SJCRH30 (cell line): Measurements from ENCODE around the gene IPO4. TPM values are rescaled to one million over a fixed set of nuclear protein-coding genes. Genes with fewer than 3 reads are reported as not detected.

Experiments used
- DNase-seq, 2 experiments: peaks; one replicate each; pipeline ENCODE4 v3.0.0-alpha.2; 2015 to 2020
- H3K27ac ChIP-seq: fragments of 250-450 bp; sonication (Bioruptor Pico); 2 replicates; pipeline ENCODE4 v1.5.1; 2020; ENCODE audit warnings: mild to moderate bottlenecking, moderate library complexity
- H3K27me3 ChIP-seq: fragments of 250-450 bp; sonication (Bioruptor Pico); 2 replicates; pipeline ENCODE4 v1.5.1; 2020; ENCODE audit warnings: mild to moderate bottlenecking, moderate library complexity
- H3K36me3 ChIP-seq: fragments of 250-450 bp; sonication (Bioruptor Pico); 2 replicates; pipeline ENCODE4 v1.5.1; 2020; ENCODE audit warnings: mild to moderate bottlenecking, moderate library complexity
- H3K4me1 ChIP-seq: fragments of 250-450 bp; sonication (Bioruptor Pico); 2 replicates; pipeline ENCODE4 v1.5.1; 2020; ENCODE audit warnings: mild to moderate bottlenecking, moderate library complexity
- H3K4me3 ChIP-seq: fragments of 250-450 bp; sonication (Bioruptor Pico); 2 replicates; pipeline ENCODE4 v1.5.1; 2020; ENCODE audit warnings: mild to moderate bottlenecking, moderate library complexity
- H3K9me3 ChIP-seq: fragments of 250-450 bp; sonication (Bioruptor Pico); replicated peaks from 2 replicates; pipeline ENCODE4 v1.5.1; 2020; ENCODE audit warnings: mild to moderate bottlenecking, moderate library complexity
- total RNA-seq: library from RNA; depleted of rRNA; stranded (reverse); fragments of >200 nt; shearing (Covaris generic); gene quantifications from 2 replicates; pipeline ENCODE4 v1.2.3, GENCODE V29; 2014

Gene IPO4
- total RNA-seq, 1 experiment from 2014 or later = 60.0 TPM

DNA sequence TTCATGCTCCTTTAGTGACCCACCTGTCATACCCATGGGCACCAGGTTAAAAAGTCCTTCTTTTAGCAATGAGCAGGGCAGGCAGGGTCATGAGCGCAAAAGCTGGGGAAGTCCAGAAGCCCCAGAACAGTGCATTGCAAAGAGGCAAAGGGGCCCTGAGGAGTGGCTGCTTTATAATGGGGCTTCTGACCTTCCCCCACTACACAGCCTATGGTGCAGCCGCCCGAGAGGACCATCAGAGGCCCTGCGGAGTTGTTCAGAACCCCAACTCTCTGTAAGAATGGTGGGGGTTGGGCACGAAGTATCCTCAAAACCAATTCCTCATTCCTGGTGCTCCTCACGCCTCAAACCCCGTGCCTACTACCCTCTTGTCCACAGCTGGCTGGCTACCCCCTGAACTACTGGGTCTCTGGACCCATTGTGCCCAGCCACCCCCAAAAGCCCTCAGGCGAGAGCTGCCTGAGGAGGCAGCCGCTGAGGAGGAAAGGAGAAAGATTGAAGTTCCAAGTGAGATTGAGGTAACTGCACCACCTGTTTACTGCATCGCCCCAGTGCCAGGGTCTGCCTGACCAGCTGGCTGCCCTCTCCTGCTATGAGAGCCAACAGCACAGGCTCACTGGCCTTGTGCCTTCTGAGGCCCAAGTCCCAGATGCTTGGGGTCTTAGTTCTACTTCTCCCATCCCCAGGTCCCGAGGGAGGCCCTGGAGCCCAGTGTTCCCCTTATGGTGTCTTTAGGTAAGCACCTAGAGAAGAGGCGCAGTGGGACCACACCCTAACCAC lies 10.0 kb downstream of the IPO4 start:
- peaks cover 31% of the 10 kb centered on the region for H3K36me3 ChIP-seq

DNA sequence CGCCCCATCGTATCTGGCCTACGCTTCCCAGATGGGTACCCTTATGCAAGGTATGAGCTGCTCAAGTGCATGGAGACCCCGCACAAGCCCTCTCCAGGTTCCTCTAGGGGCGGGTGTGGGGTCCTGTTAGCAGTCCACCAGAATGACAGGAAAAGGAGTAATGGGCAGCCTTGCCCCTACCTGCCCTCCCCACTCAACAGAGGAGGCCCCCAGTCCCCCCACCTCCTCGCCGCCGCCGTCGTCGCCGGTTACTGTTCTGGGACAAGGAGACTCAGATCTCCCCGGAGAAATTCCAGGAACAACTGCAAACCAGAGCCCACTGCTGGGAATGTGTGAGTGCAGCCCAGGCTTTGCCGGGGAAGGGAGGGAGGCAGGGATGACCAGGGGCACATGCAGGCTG lies 10.7 kb downstream of the IPO4 start:
- H3K36me3 ChIP-seq = peaks cover 24% of the 10 kb centered on the region
- DNase-seq = no peak
- no peaks in the 10 kb centered on the region for H3K9me3 ChIP-seq
- no peak overlapping the region for H3K27ac ChIP-seq
- no peak overlapping the region for H3K4me3 ChIP-seq
- no peaks in the 10 kb centered on the region for H3K4me1 ChIP-seq
- H3K27me3 ChIP-seq = no peaks in the 10 kb centered on the region

More for the DNA sequence above, 10.0 kb downstream of the IPO4 start:
- Histone ChIP-seq H3K4me3 (no peak overlapping the region), H3K27me3 (no peaks in the 10 kb centered on the region), H3K27ac (no peak overlapping the region), H3K9me3 (no peaks in the 10 kb centered on the region), H3K4me1 (no peaks in the 10 kb centered on the region)
- DNase-seq = no peak

DNA sequence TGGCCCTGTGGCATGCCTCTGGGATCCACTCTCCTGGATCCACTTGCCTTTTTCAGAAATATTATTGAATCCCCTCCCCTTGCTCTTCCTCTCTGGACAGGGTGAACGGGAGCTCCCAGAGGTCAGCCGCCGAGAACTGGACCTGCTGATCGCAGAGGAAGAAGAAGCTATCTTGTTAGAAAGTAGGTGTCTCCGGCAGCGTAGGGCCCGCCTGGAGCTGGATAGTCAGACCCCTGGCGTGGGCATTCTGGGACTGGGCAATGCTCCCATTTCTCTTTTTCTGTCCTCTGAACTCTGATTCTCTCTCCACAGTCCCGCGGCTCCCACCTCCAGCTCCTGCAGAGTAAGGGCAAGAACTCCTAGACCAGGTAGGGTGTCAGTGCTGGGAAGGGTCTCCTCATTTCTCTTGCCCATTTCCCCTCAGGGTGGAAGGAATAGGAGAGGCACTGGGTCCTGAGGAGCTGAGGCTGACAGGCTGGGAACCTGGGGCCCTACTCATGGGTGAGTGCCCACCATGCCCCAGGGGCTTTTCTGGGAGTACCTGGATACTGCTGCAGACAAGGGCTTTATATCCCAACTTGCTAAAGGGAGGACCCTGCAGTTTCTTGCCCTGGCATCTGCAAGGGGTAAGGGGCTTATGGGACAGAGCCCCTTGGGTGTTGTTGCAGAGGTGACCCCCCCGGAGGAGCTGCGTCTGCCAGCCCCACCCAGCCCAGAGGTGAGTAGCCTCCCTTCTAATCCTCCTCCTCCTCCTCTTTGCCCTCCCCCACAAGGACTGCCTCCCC lies 11.4 kb downstream of the IPO4 start:
- H3K27me3 ChIP-seq = no peaks in the 10 kb centered on the region
- peaks cover 23% of the 10 kb centered on the region for H3K36me3 ChIP-seq
- DNase-seq = no peak
- no peaks in the 10 kb centered on the region for H3K4me1 ChIP-seq
- H3K4me3 ChIP-seq = no peak overlapping the region
- H3K27ac ChIP-seq = no peak overlapping the region
- H3K9me3 ChIP-seq = no peaks in the 10 kb centered on the region

DNA sequence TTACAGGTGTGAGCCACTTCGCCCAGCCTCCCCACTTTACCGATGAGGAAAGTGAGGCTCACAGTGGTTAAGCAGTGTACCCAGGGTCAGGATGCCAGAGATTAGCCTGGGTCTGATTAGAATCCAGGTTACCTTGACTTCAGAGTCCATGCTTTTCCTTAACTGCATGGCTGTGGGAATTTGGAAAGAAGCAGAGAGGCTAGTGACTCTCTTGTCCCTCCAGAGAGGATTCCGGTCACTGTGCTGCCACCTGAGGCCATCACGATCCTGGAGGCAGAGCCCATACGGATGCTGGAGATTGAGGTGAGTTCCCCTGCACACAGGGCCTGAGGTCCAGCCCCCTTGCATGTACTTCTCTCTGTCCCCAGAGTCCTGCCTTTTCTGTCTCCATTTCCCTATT lies 12.0 kb downstream of the IPO4 start:
- Histone ChIP-seq H3K27ac (no peak overlapping the region), H3K4me3 (no peak overlapping the region), H3K4me1 (no peaks in the 10 kb centered on the region), H3K27me3 (no peaks in the 10 kb centered on the region), H3K36me3 (peaks cover 23% of the 10 kb centered on the region), H3K9me3 (no peaks in the 10 kb centered on the region)
- no peak for DNase-seq

DNA sequence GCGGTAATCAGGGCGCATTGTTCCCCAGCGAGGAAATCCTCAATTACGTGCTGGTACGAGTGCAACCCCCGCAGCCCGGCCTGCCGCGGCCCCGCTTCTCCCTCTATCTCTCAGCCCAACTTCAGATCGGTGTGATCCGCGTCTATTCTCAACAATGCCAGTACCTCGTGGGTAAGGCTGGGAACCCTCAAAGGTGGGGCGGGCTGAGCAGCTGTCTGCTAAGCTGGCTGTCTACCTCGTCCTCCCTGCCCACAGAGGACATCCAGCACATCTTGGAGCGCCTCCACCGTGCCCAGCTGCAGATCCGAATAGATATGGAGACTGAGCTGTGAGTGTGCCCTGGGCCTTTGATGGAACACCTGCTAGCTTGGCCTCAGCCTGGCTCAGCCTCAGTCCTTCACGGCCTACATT lies 15.7 kb downstream of the IPO4 start:
- Histone ChIP-seq H3K36me3 (no peaks in the 10 kb centered on the region; the same call in 1 of the 2 replicates), H3K27me3 (no peaks in the 10 kb centered on the region), H3K9me3 (no peaks in the 10 kb centered on the region), H3K27ac (no peak overlapping the region), H3K4me3 (no peak overlapping the region), H3K4me1 (no peaks in the 10 kb centered on the region)
- no peak for DNase-seq

GRCh38 chr14:24172261-24172860 lies 16.3 kb downstream of the IPO4 start:
- H3K27me3 ChIP-seq = no peaks in the 10 kb centered on the region
- no peaks in the 10 kb centered on the region for H3K9me3 ChIP-seq
- no peaks in the 10 kb centered on the region; the same call in 1 of the 2 replicates for H3K36me3 ChIP-seq
- H3K27ac ChIP-seq = no peak overlapping the region
- H3K4me1 ChIP-seq = no peaks in the 10 kb centered on the region
- H3K4me3 ChIP-seq = no peak overlapping the region
- no peak for DNase-seq

GRCh38 chr14:24171422-24172260 lies 17.0 kb downstream of the IPO4 start, which contains the start of gene REC8:
Gene REC8, plus strand, starts transcription at chr14:24172080. Its CDS starts 473 bp downstream, at chr14:24172553.
- H3K4me3 ChIP-seq = no peak within 1 kb of the TSS
- H3K27ac ChIP-seq = no peak within 1 kb of the TSS
- no peaks in the 10 kb centered on the region for H3K36me3 ChIP-seq
- DNase-seq = no peak
- no peaks in the 10 kb centered on the region for H3K4me1 ChIP-seq
- no peaks in the 10 kb centered on the region for H3K27me3 ChIP-seq
- no peaks in the 10 kb centered on the region for H3K9me3 ChIP-seq

- peaks cover 2% of the 10 kb centered on the region; the same call in 1 of the 2 replicates for H3K36me3 ChIP-seq
- H3K27ac ChIP-seq = no peak overlapping the region
- H3K4me1 ChIP-seq = no peaks in the 10 kb centered on the region
- H3K27me3 ChIP-seq = no peaks in the 10 kb centered on the region
- no peak for DNase-seq
- H3K9me3 ChIP-seq = no peaks in the 10 kb centered on the region
- no peak overlapping the region for H3K4me3 ChIP-seq
Observed at GRCh38 chr14:24167469-24168114, 21.0 kb downstream of the IPO4 start.

GRCh38 chr14:24165785-24166184 lies 22.8 kb downstream of the IPO4 start:
- peaks cover 2% of the 10 kb centered on the region; the same call in 1 of the 2 replicates for H3K36me3 ChIP-seq
- H3K4me3 ChIP-seq = no peak overlapping the region
- DNase-seq = no peak
- no peaks in the 10 kb centered on the region for H3K27me3 ChIP-seq
- H3K27ac ChIP-seq = no peak overlapping the region
- peaks cover 8% of the 10 kb centered on the region for H3K4me1 ChIP-seq
- no peaks in the 10 kb centered on the region for H3K9me3 ChIP-seq

DNA sequence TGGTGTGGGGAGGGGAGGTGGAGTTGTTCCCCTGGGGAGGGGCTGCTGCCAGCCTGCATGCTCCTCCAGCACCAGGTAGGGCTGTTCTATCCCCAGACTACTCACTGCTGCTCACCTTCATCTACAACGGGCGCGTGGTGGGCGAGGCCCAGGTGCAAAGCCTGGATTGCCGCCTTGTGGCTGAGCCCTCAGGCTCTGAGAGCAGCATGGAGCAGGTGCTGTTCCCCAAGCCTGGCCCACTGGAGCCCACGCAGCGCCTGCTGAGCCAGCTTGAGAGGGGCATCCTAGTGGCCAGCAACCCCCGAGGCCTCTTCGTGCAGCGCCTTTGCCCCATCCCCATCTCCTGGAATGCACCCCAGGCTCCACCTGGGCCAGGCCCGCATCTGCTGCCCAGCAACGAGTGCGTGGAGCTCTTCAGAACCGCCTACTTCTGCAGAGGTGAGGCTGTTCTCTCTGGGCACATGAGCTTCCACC lies 24.1 kb downstream of the IPO4 start:
- Histone ChIP-seq H3K4me3 (no peak overlapping the region), H3K27me3 (no peaks in the 10 kb centered on the region), H3K9me3 (no peaks in the 10 kb centered on the region), H3K36me3 (peaks cover 2% of the 10 kb centered on the region; the same call in 1 of the 2 replicates), H3K4me1 (peaks cover 13% of the 10 kb centered on the region), H3K27ac (no peak overlapping the region)
- no peak for DNase-seq

GRCh38 chr14:24162093-24162492 lies 26.5 kb downstream of the IPO4 start:
- no peak overlapping the region for H3K4me3 ChIP-seq
- no peaks in the 10 kb centered on the region for H3K9me3 ChIP-seq
- H3K27ac ChIP-seq = no peak overlapping the region
- peaks cover 15% of the 10 kb centered on the region for H3K36me3 ChIP-seq
- H3K4me1 ChIP-seq = peaks cover 13% of the 10 kb centered on the region
- H3K27me3 ChIP-seq = no peaks in the 10 kb centered on the region
- no peak for DNase-seq

DNA sequence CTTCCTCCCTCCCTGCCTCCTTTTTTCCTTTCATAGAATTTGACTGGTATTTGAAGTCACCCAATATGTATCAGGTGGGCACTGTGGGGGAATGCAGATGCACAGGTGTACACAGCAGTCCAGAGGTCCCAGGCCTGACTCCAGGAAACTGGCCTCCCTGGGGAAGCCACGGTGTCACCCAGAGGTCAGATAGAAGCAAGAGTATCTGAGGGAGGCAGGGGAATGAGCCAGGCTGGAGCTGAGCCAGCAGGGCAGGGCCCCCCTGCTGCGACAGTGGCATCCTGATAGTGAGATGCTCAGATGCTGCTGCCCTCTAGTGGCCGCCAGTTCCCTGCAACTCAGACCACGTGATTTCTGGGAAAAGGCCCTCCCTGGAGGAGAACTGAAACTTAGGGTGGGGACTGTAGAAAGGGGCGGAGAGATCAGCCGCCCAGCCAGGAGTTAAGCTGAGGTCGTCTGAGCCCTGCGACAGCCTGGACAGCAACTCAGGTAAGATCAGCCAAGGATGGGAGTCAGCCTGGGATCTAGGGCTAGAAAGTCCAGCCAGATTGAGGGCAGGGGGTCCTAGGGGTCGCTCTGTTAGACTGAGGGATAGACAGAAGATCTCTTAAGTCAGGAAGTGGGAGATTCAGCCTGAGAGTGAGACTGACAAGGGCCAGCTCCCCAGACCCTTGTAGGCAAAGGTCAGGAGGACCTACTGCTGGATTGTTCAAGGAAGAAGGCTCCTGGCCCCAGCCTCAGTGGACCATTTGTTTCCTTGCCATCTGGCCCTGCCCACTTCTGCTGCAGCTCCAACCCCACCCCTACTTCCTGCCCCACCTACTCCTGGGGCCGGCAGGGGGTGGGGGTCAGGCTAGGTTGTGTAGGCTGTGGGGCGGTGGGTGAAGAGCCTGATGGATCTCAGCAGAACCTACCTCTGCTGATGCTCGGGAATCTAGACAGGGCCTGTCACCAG lies 27.5 kb downstream of the IPO4 start, which contains the start of gene IRF9:
TSS of gene IRF9 (plus strand) at position 416 of the 955 bp plus-strand sequence. CDS start 880 bp downstream, outside the sequence.
- Histone ChIP-seq H3K36me3 (peaks cover 22% of the 10 kb centered on the region), H3K4me3 (peak within 1 kb of the TSS; percentile 40), H3K27ac (peak within 1 kb of the TSS; percentile 38), H3K9me3 (no peaks in the 10 kb centered on the region), H3K27me3 (no peaks in the 10 kb centered on the region), H3K4me1 (peaks cover 13% of the 10 kb centered on the region)
- peak; percentile 95 to 99 for DNase-seq

- peaks cover 13% of the 10 kb centered on the region for H3K4me1 ChIP-seq
- no peak overlapping the region for H3K4me3 ChIP-seq
- H3K27ac ChIP-seq = no peak overlapping the region
- H3K9me3 ChIP-seq = no peaks in the 10 kb centered on the region
- DNase-seq = no peak
- no peaks in the 10 kb centered on the region for H3K27me3 ChIP-seq
- H3K36me3 ChIP-seq = peaks cover 29% of the 10 kb centered on the region
Observed at GRCh38 chr14:24160499-24160849, 28.1 kb downstream of the IPO4 start.
